ENCODE data around the gene KLF16. TPM values are rescaled to one million over a fixed set of nuclear protein-coding genes. Genes with fewer than 3 reads are reported as not detected.
A peak's percentile ranks its signal among the peaks of the same experiment; 100 is the strongest.

Gene KLF16
- total and polyA plus RNA-seq, 3 experiments from 2014 or later, result 0.92 to 43.1 (median 42.8) TPM

DNA sequence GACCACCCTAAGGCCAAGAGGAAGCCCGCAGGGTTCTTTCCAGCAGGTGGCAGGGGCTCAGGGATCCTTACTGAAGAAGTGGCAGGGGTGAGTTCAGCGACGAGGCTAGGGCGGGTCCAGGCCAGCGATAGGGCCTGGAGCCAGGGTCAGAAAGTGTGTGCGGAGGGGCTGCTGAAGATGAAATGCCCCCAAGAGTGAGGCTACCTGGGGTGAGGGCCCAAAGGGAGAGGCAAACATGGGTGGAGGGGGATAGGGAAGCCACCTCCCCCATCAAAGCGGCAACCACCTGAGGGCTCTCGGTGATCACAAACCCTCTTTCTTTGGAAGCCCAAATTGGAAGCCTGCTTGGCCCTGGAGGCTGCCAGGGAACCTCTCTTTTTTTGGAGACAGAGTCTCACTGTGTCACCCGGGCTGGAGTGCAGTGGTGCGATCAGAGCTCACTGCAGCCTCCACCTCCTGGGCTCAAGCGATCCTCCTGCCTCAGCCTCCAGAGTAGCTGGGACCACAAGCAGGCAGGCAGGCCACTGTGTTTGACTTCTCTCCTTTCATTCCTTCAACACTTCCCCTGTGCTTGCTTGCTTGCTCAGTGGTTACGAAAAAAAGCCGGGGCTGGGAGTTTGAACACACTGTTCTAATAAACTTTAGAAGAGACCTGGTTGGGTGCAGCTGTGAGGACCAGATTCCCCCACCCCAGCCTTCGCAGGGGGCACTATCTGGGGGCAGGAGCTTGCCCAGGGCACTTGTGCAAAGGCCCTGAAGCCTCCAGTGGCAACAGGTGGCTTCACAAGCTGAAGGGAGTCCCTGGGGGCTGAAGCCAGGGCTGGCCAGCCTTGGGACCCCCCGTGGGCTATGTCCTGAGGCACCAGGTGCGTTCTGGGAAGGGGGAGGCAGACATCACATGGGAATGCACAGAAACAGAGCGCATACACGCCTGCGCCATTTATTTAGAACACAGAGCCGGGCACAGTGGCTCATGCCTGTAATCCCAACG is 49.9 kb downstream of the KLF16 start:
- H3K4me3 ChIP-seq (ENCODE audit: low read length), result peak overlapping the region; percentile 91
- no peaks in the 10 kb centered on the region for H3K9me3 ChIP-seq (ENCODE audit: low read length)
- H3K27me3 Mint-ChIP-seq, result no peaks in the 10 kb centered on the region
- H3K36me3 Mint-ChIP-seq, result peaks cover 0 to 37% (median 0%) of the 10 kb centered on the region in 3 donors
- H3K4me1 ChIP-seq (ENCODE audit: insufficient read depth, low read length), result peaks cover 12% of the 10 kb centered on the region
- peaks cover 9% of the 10 kb centered on the region for H3K36me3 ChIP-seq (ENCODE audit: insufficient read depth, low read length)
- H3K4me1 Mint-ChIP-seq, result peaks cover 10 to 19% (median 10%) of the 10 kb centered on the region in 3 donors
- H3K9me3 Mint-ChIP-seq, result no peaks in the 10 kb centered on the region
- peak overlapping the region; percentile 57 for H3K27ac ChIP-seq (ENCODE audit: low read depth, low read length)
- ChIA-PET CTCF (no interaction called here), POLR2A (interaction anchor here (1.2 kb wide), 1 partner anchor 18 kb away, joined by 3 read pairs; no protein-coding TSS in a partner anchor)
- H3K27me3 ChIP-seq (ENCODE audit: insufficient read depth, low read length, poor library complexity, severe bottlenecking), result no peaks in the 10 kb centered on the region
- peak overlapping the region; percentile 85 to 95 (median 92) for H3K4me3 Mint-ChIP-seq
- H3K27ac Mint-ChIP-seq, result peak overlapping the region; percentile 40 to 94 (median 86)
- DNase-seq, result no peak

- Histone ChIP-seq H3K27ac (ENCODE audit: low read depth, low read length) (peak overlapping the region; percentile 57), H3K4me3 (ENCODE audit: low read length) (peak overlapping the region; percentile 91), H3K27me3 (ENCODE audit: insufficient read depth, low read length, poor library complexity, severe bottlenecking) (no peaks in the 10 kb centered on the region), H3K36me3 (ENCODE audit: insufficient read depth, low read length) (peaks cover under 1% of the 10 kb centered on the region), H3K4me1 (ENCODE audit: insufficient read depth, low read length) (peaks cover 12% of the 10 kb centered on the region), H3K9me3 (ENCODE audit: low read length) (no peaks in the 10 kb centered on the region)
- Mint-ChIP-seq H3K36me3 (peaks cover 0 to 30% (median 0%) of the 10 kb centered on the region in 3 donors), H3K4me1 (peaks cover 10 to 19% (median 10%) of the 10 kb centered on the region in 3 donors), H3K4me3 (peak overlapping the region; percentile 85 to 95 (median 92)), H3K27ac (peak overlapping the region; percentile 84 to 96 (median 91)), H3K9me3 (no peaks in the 10 kb centered on the region), H3K27me3 (no peaks in the 10 kb centered on the region)
- POLR2A ChIA-PET, result no interaction called here
- CTCF ChIA-PET, result interaction anchor here (1.4 kb wide), 1 partner anchor 11 kb away, joined by 3 read pairs; no protein-coding TSS in a partner anchor
- DNase-seq, result peak; percentile 78 to 88 (median 82)
These were observed 50.8 kb downstream of the KLF16 start for GRCh38 chr19:1812426-1813191.

GRCh38 chr19:1811942-1812425 is 51.4 kb downstream of the KLF16 start, which contains the start of gene ATP8B3:
ATP8B3 (minus strand) TSS chr19:1812276; CDS start chr19:1811736, 540 bp downstream.
- peak within 1 kb of the TSS; percentile 57 for H3K27ac ChIP-seq (ENCODE audit: low read depth, low read length)
- H3K36me3 Mint-ChIP-seq, result peaks cover 0 to 24% (median 0%) of the 10 kb centered on the region in 3 donors
- H3K4me1 ChIP-seq (ENCODE audit: insufficient read depth, low read length), result peaks cover 12% of the 10 kb centered on the region
- peak in 4 of 5 donors; percentile 47 to 84 (median 76) for DNase-seq
- H3K27ac Mint-ChIP-seq, result peak within 1 kb of the TSS; percentile 84 to 96 (median 91)
- ChIA-PET CTCF (interaction anchor here (1.1 to 1.6 kb wide), 3 partner anchors 11 to 26 kb away, joined by 3 to 6 read pairs (median 3); no protein-coding TSS in a partner anchor), POLR2A (no interaction called here)
- no peaks in the 10 kb centered on the region for H3K9me3 Mint-ChIP-seq
- peak within 1 kb of the TSS; percentile 85 to 95 (median 92) for H3K4me3 Mint-ChIP-seq
- no peaks in the 10 kb centered on the region for H3K27me3 ChIP-seq (ENCODE audit: insufficient read depth, low read length, poor library complexity, severe bottlenecking)
- H3K4me3 ChIP-seq (ENCODE audit: low read length), result peak within 1 kb of the TSS; percentile 91
- peaks cover 10 to 19% (median 10%) of the 10 kb centered on the region in 3 donors for H3K4me1 Mint-ChIP-seq
- H3K27me3 Mint-ChIP-seq, result no peaks in the 10 kb centered on the region
- H3K36me3 ChIP-seq (ENCODE audit: insufficient read depth, low read length), result no peaks in the 10 kb centered on the region
- no peaks in the 10 kb centered on the region for H3K9me3 ChIP-seq (ENCODE audit: low read length)

GRCh38 chr19:1811472-1811894 is 51.9 kb downstream of the KLF16 start:
- Histone ChIP-seq H3K4me3 (ENCODE audit: low read length) (peak overlapping the region; percentile 44), H3K36me3 (ENCODE audit: insufficient read depth, low read length) (no peaks in the 10 kb centered on the region), H3K27me3 (ENCODE audit: insufficient read depth, low read length, poor library complexity, severe bottlenecking) (no peaks in the 10 kb centered on the region), H3K27ac (ENCODE audit: low read depth, low read length) (peak overlapping the region; percentile 12), H3K4me1 (ENCODE audit: insufficient read depth, low read length) (peaks cover 12% of the 10 kb centered on the region), H3K9me3 (ENCODE audit: low read length) (no peaks in the 10 kb centered on the region)
- Mint-ChIP-seq H3K27me3 (no peaks in the 10 kb centered on the region), H3K4me3 (peak overlapping the region; percentile 61 to 95 (median 70)), H3K36me3 (peaks cover 0 to 19% (median 0%) of the 10 kb centered on the region in 3 donors), H3K27ac (peak overlapping the region in 5 of 8 donors; percentile 29 to 69 (median 62)), H3K4me1 (peaks cover 10 to 19% (median 10%) of the 10 kb centered on the region in 3 donors), H3K9me3 (no peaks in the 10 kb centered on the region)
- peak in 3 of 5 donors; percentile 31 to 72 (median 48) for DNase-seq
- ChIA-PET POLR2A (no interaction called here), CTCF (interaction anchor here (1.1 to 1.6 kb wide), 3 partner anchors 10 to 26 kb away, joined by 3 to 6 read pairs (median 3); no protein-coding TSS in a partner anchor)

GRCh38 chr19:1810439-1811160 is 52.8 kb downstream of the KLF16 start:
- Mint-ChIP-seq H3K4me1 (peaks cover 10 to 19% (median 10%) of the 10 kb centered on the region in 3 donors), H3K27me3 (no peaks in the 10 kb centered on the region), H3K27ac (peak overlapping the region in 4 of 8 donors; percentile 17 to 88 (median 28)), H3K9me3 (no peaks in the 10 kb centered on the region), H3K36me3 (peaks cover 0 to 12% (median 0%) of the 10 kb centered on the region in 3 donors), H3K4me3 (peak overlapping the region in 6 of 7 donors; percentile 56 to 70 (median 60))
- ChIA-PET CTCF (interaction anchor here (0.9 to 1.6 kb wide), 3 partner anchors 16 to 27 kb away, joined by 3 to 6 read pairs (median 3); no protein-coding TSS in a partner anchor), POLR2A (no interaction called here)
- H3K27me3 ChIP-seq (ENCODE audit: insufficient read depth, low read length, poor library complexity, severe bottlenecking), result no peaks in the 10 kb centered on the region
- H3K36me3 ChIP-seq (ENCODE audit: insufficient read depth, low read length), result no peaks in the 10 kb centered on the region
- no peak for DNase-seq
- H3K9me3 ChIP-seq (ENCODE audit: low read length), result no peaks in the 10 kb centered on the region
- H3K4me1 ChIP-seq (ENCODE audit: insufficient read depth, low read length), result peaks cover 12% of the 10 kb centered on the region
- H3K4me3 ChIP-seq (ENCODE audit: low read length), result no peak overlapping the region
- H3K27ac ChIP-seq (ENCODE audit: low read depth, low read length), result no peak overlapping the region

DNA sequence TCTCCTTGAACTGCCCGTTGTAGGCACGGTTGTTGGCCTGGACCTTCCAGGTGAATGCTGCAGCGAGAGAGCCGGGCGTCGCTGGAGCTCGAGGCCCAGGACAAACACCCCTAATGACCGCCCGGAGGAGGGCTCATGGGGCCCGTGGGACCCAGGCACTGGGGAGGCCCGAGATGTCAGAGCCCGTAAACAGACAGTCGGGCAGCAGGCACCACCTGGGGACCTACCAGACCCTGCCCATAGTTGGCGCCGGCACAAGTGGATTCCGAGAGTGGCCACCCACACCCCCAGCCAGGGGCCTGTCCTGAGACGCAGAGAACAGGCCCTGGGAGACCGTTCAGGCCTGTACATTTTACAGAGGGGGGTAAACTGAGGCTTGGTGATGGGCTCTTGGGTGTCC is 53.7 kb downstream of the KLF16 start:
- Histone ChIP-seq H3K36me3 (ENCODE audit: insufficient read depth, low read length) (no peaks in the 10 kb centered on the region), H3K27me3 (ENCODE audit: insufficient read depth, low read length, poor library complexity, severe bottlenecking) (no peaks in the 10 kb centered on the region), H3K4me3 (ENCODE audit: low read length) (no peak overlapping the region), H3K27ac (ENCODE audit: low read depth, low read length) (no peak overlapping the region), H3K9me3 (ENCODE audit: low read length) (no peaks in the 10 kb centered on the region), H3K4me1 (ENCODE audit: insufficient read depth, low read length) (peaks cover 12% of the 10 kb centered on the region)
- no peaks in the 10 kb centered on the region for H3K27me3 Mint-ChIP-seq
- peaks cover 10 to 19% (median 10%) of the 10 kb centered on the region in 3 donors for H3K4me1 Mint-ChIP-seq
- peak overlapping the region in 1 of 7 donors; percentile 60 for H3K4me3 Mint-ChIP-seq
- ChIA-PET CTCF (interaction anchor here (0.9 kb wide), 1 partner anchor 16 kb away, joined by 3 read pairs; no protein-coding TSS in a partner anchor), POLR2A (no interaction called here)
- DNase-seq, result no peak
- H3K36me3 Mint-ChIP-seq, result peaks cover 0 to 7% (median 0%) of the 10 kb centered on the region in 3 donors
- H3K27ac Mint-ChIP-seq, result no peak overlapping the region
- no peaks in the 10 kb centered on the region for H3K9me3 Mint-ChIP-seq

DNA sequence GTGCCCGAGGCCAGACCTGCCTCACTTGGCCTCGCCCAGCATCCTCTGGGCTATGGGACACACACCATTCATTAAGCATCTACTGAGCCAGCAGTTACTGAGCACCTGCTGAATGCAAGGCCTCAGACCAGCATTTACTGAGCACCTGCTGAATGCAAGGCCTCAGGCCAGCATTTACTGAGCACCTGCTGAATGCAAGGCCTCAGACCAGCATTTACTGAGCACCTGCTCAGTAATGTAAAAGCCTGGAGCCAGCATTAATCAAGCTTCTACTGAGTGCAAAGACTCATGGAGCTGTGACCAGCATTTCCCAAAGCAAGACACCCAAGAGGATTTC is 55.0 kb downstream of the KLF16 start:
- peaks cover 11% of the 10 kb centered on the region for H3K4me1 ChIP-seq (ENCODE audit: insufficient read depth, low read length)
- H3K4me3 ChIP-seq (ENCODE audit: low read length), result no peak overlapping the region
- no peak overlapping the region for H3K27ac ChIP-seq (ENCODE audit: low read depth, low read length)
- Mint-ChIP-seq H3K4me1 (peaks cover 10 to 16% (median 10%) of the 10 kb centered on the region in 3 donors), H3K4me3 (peak overlapping the region in 1 of 7 donors; percentile 65), H3K27ac (peak overlapping the region in 2 of 8 donors; percentile 47 to 56), H3K27me3 (no peaks in the 10 kb centered on the region), H3K9me3 (no peaks in the 10 kb centered on the region), H3K36me3 (peaks cover 0 to 5% (median 0%) of the 10 kb centered on the region in 3 donors)
- ChIA-PET CTCF (no interaction called here), POLR2A (no interaction called here)
- H3K9me3 ChIP-seq (ENCODE audit: low read length), result no peaks in the 10 kb centered on the region
- no peaks in the 10 kb centered on the region for H3K36me3 ChIP-seq (ENCODE audit: insufficient read depth, low read length)
- DNase-seq, result no peak
- H3K27me3 ChIP-seq (ENCODE audit: insufficient read depth, low read length, poor library complexity, severe bottlenecking), result no peaks in the 10 kb centered on the region
